ENCODE measurements around the gene ERRFI1.
"Not testable (repeated sequence)": the region's sequence is repeated elsewhere in the genome, so short reads cannot be mapped to it uniquely, and the experiment has no call there.

ERRFI1 gene

DNA sequence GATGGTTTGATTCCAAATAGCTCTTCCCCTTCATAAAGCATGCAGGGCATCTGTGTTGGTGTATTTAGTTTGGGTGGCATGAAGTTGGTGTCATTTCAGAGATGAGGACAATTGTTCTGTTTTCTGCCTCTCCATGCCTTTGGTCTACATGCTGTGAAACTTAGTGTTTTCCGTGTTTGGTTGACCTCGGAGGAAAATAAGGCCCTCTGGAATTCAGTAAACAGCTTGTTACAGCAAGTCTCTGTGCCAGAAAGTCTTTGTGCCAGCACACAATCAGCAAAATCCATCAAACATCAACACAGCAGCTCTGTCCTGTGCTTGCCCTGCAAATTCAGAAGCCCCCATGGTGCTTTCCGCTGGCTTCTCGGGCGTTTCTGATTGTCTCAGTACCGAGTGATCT lies 55.1 kb downstream of the ERRFI1 start:
- DNase-seq: no peak

DNA sequence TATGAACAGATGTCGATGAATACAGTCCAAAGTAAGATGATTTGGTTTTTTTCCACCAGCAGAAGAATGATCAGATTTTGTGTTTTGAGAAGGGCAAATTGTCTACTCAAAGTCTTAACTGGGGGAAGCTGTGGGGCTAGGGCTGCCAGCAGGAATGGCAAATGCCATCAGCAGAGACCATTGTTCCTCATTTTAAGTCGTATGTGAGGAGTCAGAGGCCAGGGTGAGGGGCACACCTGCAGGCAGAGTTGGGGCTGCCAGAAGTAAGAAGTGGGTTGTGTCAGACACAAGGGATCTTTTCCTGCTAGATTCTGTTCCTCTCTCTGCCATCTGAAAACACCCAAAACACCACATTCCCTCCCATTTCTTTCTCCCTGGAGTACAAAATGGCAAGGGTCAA lies 55.9 kb downstream of the ERRFI1 start:
- no peak for DNase-seq

DNA sequence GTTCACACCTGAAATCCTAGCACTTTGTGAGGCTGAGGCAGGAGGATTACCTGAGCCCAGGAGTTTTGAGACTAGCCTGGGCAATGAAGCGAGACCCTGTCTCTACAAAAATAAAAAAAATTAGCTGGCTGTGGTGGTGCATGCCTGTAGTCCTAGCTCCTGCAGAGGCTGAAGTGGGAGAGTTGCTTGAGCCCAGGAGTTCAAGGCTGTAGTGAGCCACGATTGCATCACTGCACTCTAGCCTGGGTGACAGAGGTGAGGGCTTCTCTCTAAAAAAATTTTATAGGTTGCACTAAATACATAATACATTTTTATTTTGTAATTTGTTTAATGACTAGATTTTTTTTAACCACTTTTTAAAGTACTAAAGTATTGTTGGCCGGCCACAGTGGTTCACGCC lies 58.5 kb downstream of the ERRFI1 start:
- DNase-seq: no peak

DNA sequence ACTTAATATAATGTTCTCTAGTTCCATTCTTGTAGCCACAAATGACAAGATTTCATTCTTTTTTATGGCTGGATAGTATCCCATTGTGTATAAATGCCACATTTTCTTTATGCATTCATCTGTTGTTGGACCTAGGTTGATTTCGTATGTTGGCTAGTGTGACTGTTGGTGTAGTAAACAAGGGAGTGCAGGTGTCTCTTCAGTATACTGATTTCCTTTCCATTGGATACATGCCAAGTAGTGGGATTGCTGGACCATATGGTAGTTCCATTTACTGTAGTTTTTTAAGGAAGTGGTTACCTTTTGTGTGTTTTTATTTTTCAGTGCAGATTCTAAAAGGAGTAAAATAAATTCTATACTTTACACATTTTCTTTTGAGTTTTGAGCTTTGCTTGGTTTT lies 58.9 kb downstream of the ERRFI1 start:
- no peak for DNase-seq

DNA sequence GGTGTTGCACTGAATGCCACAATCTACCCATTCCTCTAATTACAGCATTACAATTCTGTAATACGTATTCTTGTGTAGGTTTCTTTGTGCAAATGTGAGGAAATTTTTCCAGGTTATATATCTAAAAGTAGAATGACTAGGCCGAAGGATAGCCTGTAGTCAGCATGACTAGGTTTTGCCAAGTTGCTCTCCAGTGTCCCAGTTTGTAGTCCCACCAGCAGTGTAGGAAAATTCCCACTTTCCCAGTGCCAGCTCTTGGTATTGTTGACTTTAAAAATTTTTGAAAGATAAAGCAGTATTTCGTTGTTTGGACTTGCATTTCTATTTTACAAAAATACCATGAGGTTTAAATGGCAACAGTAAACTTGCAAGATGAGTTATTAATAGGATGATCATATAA lies 61.6 kb downstream of the ERRFI1 start:
- DNase-seq: no peak

DNA sequence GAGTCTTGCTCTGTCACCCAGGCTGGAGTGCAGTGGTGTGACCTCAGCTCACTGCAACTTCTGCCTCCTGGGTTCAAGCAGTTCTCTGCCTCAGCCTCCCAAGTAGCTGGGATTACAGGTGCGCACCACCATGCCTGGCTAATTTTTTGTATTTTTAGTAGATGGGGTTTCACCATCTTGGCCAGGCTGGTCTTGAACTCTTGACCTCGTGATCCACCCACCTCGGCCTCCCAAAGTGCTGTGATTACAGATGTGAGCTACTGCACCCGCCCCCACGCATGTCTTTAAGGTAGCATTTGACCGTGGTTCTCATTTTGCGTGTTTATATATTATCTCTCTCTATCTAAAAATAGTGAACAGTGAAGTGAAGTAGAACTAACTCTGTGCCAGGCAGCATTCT lies 62.3 kb downstream of the ERRFI1 start:
- DNase-seq: not testable (repeated sequence)

DNA sequence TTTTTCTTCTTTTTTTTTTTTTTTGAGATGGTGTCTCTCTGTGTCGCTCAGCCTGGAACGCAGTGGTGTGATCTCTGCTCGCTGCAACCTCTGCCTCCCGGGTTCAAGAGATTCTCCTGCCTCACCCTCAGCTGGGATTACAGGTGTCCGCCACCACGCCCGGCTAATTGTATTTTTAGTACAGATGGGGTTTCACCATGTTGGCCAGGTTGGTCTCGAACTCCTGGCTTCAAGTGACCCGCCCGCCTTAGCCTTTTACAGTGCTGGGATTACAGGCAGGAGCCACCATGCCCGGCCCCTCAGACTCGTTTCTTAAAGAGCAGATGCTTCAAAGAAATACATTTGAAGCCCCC lies 62.8 kb downstream of the ERRFI1 start:
- not testable (repeated sequence) for DNase-seq

DNA sequence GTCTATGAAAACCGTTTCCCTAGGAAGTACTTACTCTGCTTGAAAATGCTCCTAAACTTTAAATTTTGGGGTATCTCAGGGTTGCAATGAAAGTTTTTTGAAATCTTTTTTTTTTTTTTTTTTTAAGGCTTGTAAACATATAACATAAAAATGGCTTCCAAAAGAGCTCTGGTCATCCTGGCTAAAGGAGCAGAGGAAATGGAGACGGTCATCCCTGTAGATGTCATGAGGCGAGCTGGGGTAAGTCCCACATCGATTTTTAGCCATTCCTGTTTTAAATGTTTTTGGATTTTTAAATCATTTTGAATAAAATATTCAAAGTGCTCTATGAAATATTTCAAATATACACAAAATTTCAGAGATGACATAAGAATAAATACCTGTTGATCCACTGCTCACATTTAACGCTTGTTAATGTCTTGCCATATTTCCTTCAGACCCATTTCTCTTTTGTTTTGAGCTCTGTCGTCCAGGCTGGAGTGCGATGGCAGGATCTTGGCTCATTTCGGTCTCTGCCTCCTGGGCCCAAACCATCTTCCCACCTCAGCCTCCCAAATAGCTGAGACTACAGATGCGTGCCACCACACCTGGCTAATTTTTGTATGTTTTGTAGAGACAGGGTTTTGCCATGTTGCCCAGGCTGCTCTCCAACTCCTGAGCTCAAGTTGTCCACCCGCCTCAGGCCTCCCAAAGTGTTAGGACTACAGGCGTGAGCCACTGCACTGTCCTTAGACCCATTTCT lies 63.3 kb downstream of the ERRFI1 start:
- no peak for DNase-seq

DNA sequence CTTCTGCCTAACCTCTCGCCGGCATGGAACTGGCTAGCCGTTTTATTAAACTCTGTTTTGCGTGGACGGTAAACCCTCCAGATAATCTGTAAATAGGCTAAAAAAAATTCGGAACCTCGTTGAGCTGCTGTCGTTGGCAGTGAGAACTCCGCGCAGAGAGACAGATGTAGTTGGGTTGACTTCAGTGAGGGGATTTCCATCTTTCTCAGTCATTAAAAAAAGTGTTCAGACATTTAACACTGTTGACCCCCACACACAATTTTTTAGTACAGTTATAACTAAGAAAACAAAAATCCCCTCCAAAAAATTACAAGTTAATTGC lies 64.1 kb downstream of the ERRFI1 start:
- DNase-seq: no peak

Measured in right kidney (tissue), 1 donor.